ENCODE data around the gene NCK2. TPM values are rescaled to one million over a fixed set of nuclear protein-coding genes. Genes with fewer than 3 reads are reported as not detected.

The NCK2 gene
- total RNA-seq, 4 donors from 2014 or later: 56.1 to 69.6 (median 58.7) TPM

GRCh38 chr2:105782646-105783045 lies 37.9 kb downstream of the NCK2 start:
- intact Hi-C loops (cut with DNase I; ENCODE audit: low total_unique reads): no loop called here
- TF ChIP-seq POLR2A (IDR thresholded peaks at IDR 0.05): no peak
- no peak overlapping the region for H3K4me3 ChIP-seq (ENCODE audit: low read depth, poor library complexity, severe bottlenecking)
- 82 to 87% methylated on average over 12 of the region's 12 CpGs for WGBS, 2 donors
- peak in 1 of 2 donors; percentile 71 for DNase-seq (ENCODE audit: low spot score in 2 of 2)

- no peak for TF ChIP-seq POLR2A (IDR thresholded peaks at IDR 0.05)
- no peak for TF ChIP-seq CTCF (IDR thresholded peaks at IDR 0.05)
- intact Hi-C loops (cut with DNase I; ENCODE audit: low total_unique reads): no loop called here
- no peak overlapping the region for H3K4me3 ChIP-seq (ENCODE audit: low read depth, poor library complexity, severe bottlenecking)
- peak in 1 of 2 donors; percentile 71 for DNase-seq (ENCODE audit: low spot score in 2 of 2)
- 80 to 90% methylated on average over 18 of the region's 18 CpGs for WGBS, 2 donors
These were observed 38.5 kb downstream of the NCK2 start for GRCh38 chr2:105783151-105783738.

- intact Hi-C loops (cut with DNase I; ENCODE audit: low total_unique reads): no loop called here
- no peak overlapping the region for H3K4me3 ChIP-seq (ENCODE audit: low read depth, poor library complexity, severe bottlenecking)
- DNase-seq (ENCODE audit: low spot score in 2 of 2): peak in 1 of 2 donors; percentile 42
- TF ChIP-seq CTCF (IDR thresholded peaks at IDR 0.05): no peak
- no peak for TF ChIP-seq POLR2A (IDR thresholded peaks at IDR 0.05)
- WGBS, 2 donors: 83 to 89% methylated on average over 10 of the region's 10 CpGs
These were observed 39.3 kb downstream of the NCK2 start for GRCh38 chr2:105783972-105784371.

- DNase-seq (ENCODE audit: low spot score in 2 of 2): peak in 1 of 2 donors; percentile 15
- WGBS, 2 donors: 75 to 81% methylated on average over 5 of the region's 5 CpGs
- TF ChIP-seq CTCF (IDR thresholded peaks at IDR 0.05) (no peak), POLR2A (IDR thresholded peaks at IDR 0.05) (no peak)
- no peak overlapping the region for H3K4me3 ChIP-seq (ENCODE audit: low read depth, poor library complexity, severe bottlenecking)
- intact Hi-C loops (cut with DNase I; ENCODE audit: low total_unique reads): no loop called here
These were observed 39.9 kb downstream of the NCK2 start for GRCh38 chr2:105784589-105784988.

GRCh38 chr2:105785095-105785847 lies 40.6 kb downstream of the NCK2 start:
- peak in 1 of 2 donors; percentile 78 for DNase-seq (ENCODE audit: low spot score in 2 of 2)
- 90 to 97% methylated on average over 17 of the region's 17 CpGs for WGBS, 2 donors
- intact Hi-C loops (cut with DNase I; ENCODE audit: low total_unique reads): no loop called here
- H3K4me3 ChIP-seq (ENCODE audit: low read depth, poor library complexity, severe bottlenecking): no peak overlapping the region
- TF ChIP-seq CTCF (IDR thresholded peaks at IDR 0.05) (no peak), POLR2A (IDR thresholded peaks at IDR 0.05) (no peak)
